ENCODE data around the gene ABO.
"Not testable (repeated sequence)": the region's sequence is repeated elsewhere in the genome, so short reads cannot be mapped to it uniquely, and the experiment has no call there.

- not testable (repeated sequence) for TF ChIP-seq FOSL1 (IDR thresholded peaks at IDR 0.05; ENCODE audit: low read depth); SP1 (IDR thresholded peaks at IDR 0.05; ENCODE audit: low read depth); POLR2A (IDR thresholded peaks at IDR 0.05; ENCODE audit: borderline replicate concordance, extremely low read depth, insufficient read depth, insufficient read length)
These were observed 25.0 kb upstream of the ABO start for GRCh38 chr9:133299996-133300395.

Data from HCT116 (cell line).